ENCODE data around the gene MGLL.

Gene MGLL

GRCh38 chr3:127833281-127834032, 11.1 kb upstream of the MGLL start:
- no peak for DNase-seq

- DNase-seq: peak; percentile 48
These were observed 9.4 kb upstream of the MGLL start for GRCh38 chr3:127831723-127832172.

GRCh38 chr3:127829537-127829936, 7.2 kb upstream of the MGLL start:
- DNase-seq: no peak

GRCh38 chr3:127827808-127828207, 5.5 kb upstream of the MGLL start:
- DNase-seq: no peak

GRCh38 chr3:127825756-127826155, 3.4 kb upstream of the MGLL start:
- no peak for DNase-seq

- no peak for DNase-seq
These were observed 2.0 kb upstream of the MGLL start for GRCh38 chr3:127824151-127824825.

- DNase-seq: no peak
These were observed 1.1 kb upstream of the MGLL start for GRCh38 chr3:127823426-127823857.

GRCh38 chr3:127822682-127823425, 539 bp upstream of the MGLL start:
- peak; percentile 51 for DNase-seq

GRCh38 chr3:127821394-127821793, 921 bp downstream of the MGLL start:
- no peak for DNase-seq

GRCh38 chr3:127820826-127821313, 1.4 kb downstream of the MGLL start:
- peak; percentile 35 for DNase-seq

GRCh38 chr3:127820221-127820825, 2.0 kb downstream of the MGLL start:
- DNase-seq: no peak

- DNase-seq: no peak
These were observed 2.7 kb downstream of the MGLL start for GRCh38 chr3:127819656-127820055.

- no peak for DNase-seq
These were observed 3.2 kb downstream of the MGLL start for GRCh38 chr3:127819086-127819485.

- no peak for DNase-seq
These were observed 4.9 kb downstream of the MGLL start for GRCh38 chr3:127817406-127817841.

- DNase-seq: no peak
These were observed 5.4 kb downstream of the MGLL start for GRCh38 chr3:127816783-127817405.

- no peak for DNase-seq
These were observed 6.4 kb downstream of the MGLL start for GRCh38 chr3:127815641-127816605.

- DNase-seq: no peak
These were observed 7.3 kb downstream of the MGLL start for GRCh38 chr3:127815001-127815400.

GRCh38 chr3:127814325-127814781, 8.0 kb downstream of the MGLL start:
- no peak for DNase-seq

- DNase-seq: no peak
These were observed 10.2 kb downstream of the MGLL start for GRCh38 chr3:127812151-127812550.

- no peak for DNase-seq
These were observed 10.6 kb downstream of the MGLL start for GRCh38 chr3:127811717-127812116.

- no peak for DNase-seq
These were observed 12.7 kb downstream of the MGLL start for GRCh38 chr3:127809611-127810010.
